Smooth muscle cell (in vitro differentiated cells): ENCODE data around the gene MARCHF9. TPM values are rescaled to one million over a fixed set of nuclear protein-coding genes. Genes with fewer than 3 reads are reported as not detected.

ENCODE experiments used
- DNase-seq: peaks from one replicate; lab custom pipeline; 2025; ENCODE audit not compliant: unreplicated experiment; lab: John Stamatoyannopoulos, UW
- H2AFZ ChIP-seq: fragments of 200-600 bp; sonication (generic); 2 replicates; pipeline ENCODE4 v1.6.0; 2016; ENCODE audit warnings: antibody characterized with exemption, low read depth, mild to moderate bottlenecking
- H3F3A ChIP-seq: fragments of 200-600 bp; sonication (generic); 2 replicates; pipeline ENCODE4 v1.6.0; 2017; ENCODE audit warnings: antibody characterized with exemption, low read depth
- H3K27ac ChIP-seq: fragments of 200-600 bp; sonication (generic); 2 replicates; pipeline ENCODE4 v1.5.1; 2016; ENCODE audit warnings: low read depth, mild to moderate bottlenecking
- H3K27me3 ChIP-seq: fragments of 200-600 bp; sonication (generic); 2 replicates; pipeline ENCODE4 v1.6.1; 2016; ENCODE audit warnings: low read depth, mild to moderate bottlenecking
- H3K36me3 ChIP-seq: fragments of 200-600 bp; sonication (generic); 2 replicates; pipeline ENCODE4 v1.5.1; 2016; ENCODE audit warnings: low read depth
- H3K4me1 ChIP-seq: fragments of 200-600 bp; sonication (generic); 2 replicates; pipeline ENCODE4 v1.5.1; 2016; ENCODE audit warnings: low read depth
- H3K4me2 ChIP-seq: fragments of 200-600 bp; sonication (generic); 2 replicates; pipeline ENCODE4 v1.6.0; 2016; ENCODE audit warnings: mild to moderate bottlenecking
- H3K4me3 ChIP-seq: fragments of 200-600 bp; sonication (generic); 2 replicates; pipeline ENCODE4 v1.5.1; 2016; ENCODE audit warnings: mild to moderate bottlenecking
- H3K79me2 ChIP-seq: fragments of 200-600 bp; sonication (generic); 2 replicates; pipeline ENCODE4 v1.6.0; 2016; ENCODE audit warnings: low read depth, mild to moderate bottlenecking
- H3K9ac ChIP-seq: fragments of 200-600 bp; sonication (generic); 2 replicates; pipeline ENCODE4 v1.6.0; 2016; ENCODE audit warnings: low read depth
- H3K9me3 ChIP-seq: fragments of 200-600 bp; sonication (generic); replicated peaks from 2 replicates; pipeline ENCODE4 v1.5.1; 2016; ENCODE audit warnings: low read depth
- H4K20me1 ChIP-seq: fragments of 200-600 bp; sonication (generic); 2 replicates; pipeline ENCODE4 v1.6.0; 2016; ENCODE audit warnings: low read depth
- CTCF ChIP-seq: fragments of 200-600 bp; sonication (generic); IDR thresholded peaks from 2 replicates; pipeline ENCODE4 v1.5.1; 2017; ENCODE audit warnings: borderline replicate concordance, mild to moderate bottlenecking, antibody characterized with exemption; ENCODE audit not compliant: insufficient read depth, poor library complexity, severe bottlenecking
- WGBS: methylation state at CpG from one replicate; pipeline ENCODE4 v1.1.7; 2016; ENCODE audit warnings: low lambda C conversion rate; 5-methylcytosine and 5-hydroxymethylcytosine counted together
- polyA plus RNA-seq: library from polyadenylated mRNA; unstranded; fragments of >200 nt; fragmentation: Nextera tagmentation; extraction: Ambion mirVana; gene quantifications from 2 replicates; pipeline ENCODE4 v1.2.1, GENCODE V29; 2016
- total RNA-seq: library from RNA; depleted of rRNA; stranded (reverse); fragments of >200 nt; gene quantifications from 2 replicates; pipeline ENCODE4 v1.2.3, GENCODE V29; 2014

The MARCHF9 gene
- total and polyA plus RNA-seq, 2 experiments from 2014 or later: 3.7 to 8.6 TPM

DNA sequence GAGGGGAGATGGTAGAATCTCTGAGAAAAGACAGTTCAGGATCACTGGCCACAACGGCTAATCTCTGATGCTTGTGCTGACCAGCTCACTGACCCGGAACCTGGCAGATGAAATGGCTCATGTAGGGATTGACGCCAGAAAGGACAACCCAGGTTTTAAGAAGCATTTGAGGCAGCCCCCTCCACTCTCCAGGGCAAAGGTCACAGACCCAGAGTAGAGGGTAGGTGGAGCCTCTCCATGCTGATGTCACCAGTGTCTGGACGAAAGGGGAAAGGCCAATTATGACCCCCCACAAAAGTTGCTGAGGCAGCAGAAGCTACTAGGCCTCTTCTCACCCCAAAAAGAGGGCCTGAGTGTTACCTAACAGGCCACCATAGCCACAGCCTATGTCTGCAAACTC lies 15.8 kb downstream of the MARCHF9 start:
- H3K4me1 ChIP-seq: peaks cover 20% of the 10 kb centered on the region
- peak overlapping the region; percentile 94 for H3K4me2 ChIP-seq
- H2AFZ ChIP-seq: no peak overlapping the region
- no peak for DNase-seq
- H3K36me3 ChIP-seq: no peaks in the 10 kb centered on the region
- no peaks in the 10 kb centered on the region for H3F3A ChIP-seq
- H3K9ac ChIP-seq: no peak overlapping the region
- no peaks in the 10 kb centered on the region for H4K20me1 ChIP-seq
- no peaks in the 10 kb centered on the region for H3K9me3 ChIP-seq
- H3K27me3 ChIP-seq: peaks cover 27% of the 10 kb centered on the region
- peak overlapping the region; percentile 95 for H3K27ac ChIP-seq
- no peaks in the 10 kb centered on the region for H3K79me2 ChIP-seq
- TF ChIP-seq CTCF: no peak
- 92% methylated on average over 4 of the region's 4 CpGs for WGBS
- no peak overlapping the region for H3K4me3 ChIP-seq

DNA sequence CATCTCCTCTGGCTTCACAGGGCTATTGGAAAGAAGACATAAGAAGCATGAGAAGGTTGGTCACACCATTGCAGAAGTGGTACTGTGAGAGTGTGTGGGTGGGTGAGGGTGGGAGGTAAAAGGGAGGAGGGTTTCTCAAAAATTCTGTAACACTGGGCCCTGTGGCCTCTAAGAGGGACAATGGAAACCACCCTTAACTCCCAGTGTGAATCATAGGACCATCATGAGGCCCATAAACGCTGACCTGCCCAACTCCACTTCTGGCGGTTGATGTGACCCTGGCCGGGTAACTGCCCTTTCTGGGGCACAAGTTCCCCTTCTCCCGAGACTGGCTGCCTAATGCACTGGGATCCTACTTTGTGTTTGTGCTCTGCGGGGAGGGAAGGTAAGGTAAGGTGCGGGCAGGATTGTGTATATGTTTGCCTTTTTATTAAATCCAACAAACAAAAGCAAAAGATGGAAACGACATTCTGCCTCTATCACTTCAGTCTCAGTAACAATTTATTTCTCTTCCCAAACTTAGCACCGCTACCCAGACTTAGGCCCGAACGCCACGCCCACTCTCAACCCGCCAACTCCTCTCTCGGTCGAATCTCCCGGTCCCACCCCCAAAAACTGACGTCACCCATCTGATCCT lies 16.5 kb downstream of the MARCHF9 start:
- H3F3A ChIP-seq: no peaks in the 10 kb centered on the region
- peak overlapping the region; percentile 91 for H3K9ac ChIP-seq
- H4K20me1 ChIP-seq: no peaks in the 10 kb centered on the region
- peak overlapping the region; percentile 94 for H3K4me2 ChIP-seq
- 4% methylated on average over 16 of the region's 16 CpGs for WGBS
- H3K27ac ChIP-seq: peak overlapping the region; percentile 95
- DNase-seq: no peak
- no peaks in the 10 kb centered on the region for H3K36me3 ChIP-seq
- H3K9me3 ChIP-seq: no peaks in the 10 kb centered on the region
- H3K4me1 ChIP-seq: peaks cover 14% of the 10 kb centered on the region
- peaks cover 20% of the 10 kb centered on the region for H3K27me3 ChIP-seq
- no peaks in the 10 kb centered on the region for H3K79me2 ChIP-seq
- H3K4me3 ChIP-seq: peak overlapping the region; percentile 88
- H2AFZ ChIP-seq: peak overlapping the region; percentile 98
- no peak for TF ChIP-seq CTCF

DNA sequence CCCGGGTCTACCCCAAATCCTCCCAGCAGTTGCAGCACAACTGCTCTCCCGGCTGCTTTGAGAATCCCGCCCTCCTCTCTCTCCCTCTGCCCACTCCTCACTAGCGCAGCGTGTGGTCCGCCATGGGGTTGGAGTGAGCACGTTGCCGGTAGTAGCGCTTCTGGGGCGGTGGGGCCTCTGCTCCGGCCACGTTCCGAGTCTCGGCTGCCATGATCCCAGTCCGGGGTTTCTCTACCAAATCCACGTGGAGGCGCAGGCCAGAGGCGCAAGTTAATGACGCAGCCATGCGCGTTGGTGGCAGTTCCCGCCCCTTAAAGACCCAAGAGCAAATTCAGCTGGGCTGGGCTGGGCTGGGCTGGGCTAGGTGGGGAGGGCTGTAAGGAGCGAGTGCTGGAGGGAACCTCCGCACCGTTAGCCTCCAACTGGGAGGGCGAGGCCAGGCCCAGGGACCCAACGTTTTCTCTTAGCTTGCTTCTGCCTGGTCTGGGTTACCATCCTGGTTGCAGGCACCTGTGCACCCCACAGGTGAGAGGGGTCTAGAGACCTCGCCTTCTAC lies 17.0 kb downstream of the MARCHF9 start, which contains the start of gene METTL1:
METTL1 (minus strand) TSS at position 233 of the 556 bp plus-strand sequence; CDS start at position 211, 22 bp downstream.
- Histone ChIP-seq H3K4me1 (peaks cover 8% of the 10 kb centered on the region), H2AFZ (peak within 1 kb of the TSS; percentile 98), H3K4me2 (peak within 1 kb of the TSS; percentile 94), H3F3A (no peaks in the 10 kb centered on the region), H4K20me1 (no peaks in the 10 kb centered on the region), H3K36me3 (no peaks in the 10 kb centered on the region), H3K79me2 (no peaks in the 10 kb centered on the region), H3K4me3 (peak within 1 kb of the TSS; percentile 88), H3K9ac (peak within 1 kb of the TSS; percentile 91), H3K27ac (peak within 1 kb of the TSS; percentile 95), H3K27me3 (peaks cover 14% of the 10 kb centered on the region), H3K9me3 (no peaks in the 10 kb centered on the region)
- under 1% methylated on average over 28 of the region's 28 CpGs for WGBS
- DNase-seq: peak; percentile 94
- TF ChIP-seq CTCF: no peak
